GM13976 (cell line): ENCODE measurements around the gene SMYD4.

Source experiments
- DNase-seq: peaks from one replicate; pipeline ENCODE4 v3.0.0; 2012; ENCODE audit warnings: low spot score
- in situ Hi-C: fragments of 300-500 bp; cut with MboI; formaldehyde crosslinking; loops from one replicate; pipeline ENCODE4 v1.12.0; 2022; ENCODE audit warnings: low sequenced_read_pairs, mixed read lengths, inconsistent platforms; ENCODE audit not compliant: unreplicated experiment
- TF ChIP-seq, protein P1 (sequence below): IDR thresholded peaks from 2 replicates; pipeline ENCODE4 v1.5.1; 2012; ENCODE audit warnings: borderline replicate concordance, mild to moderate bottlenecking; ENCODE audit not compliant: insufficient read depth; ENCODE audit errors: extremely low read depth, missing control alignments, control extremely low read depth

SMYD4 gene

DNA sequence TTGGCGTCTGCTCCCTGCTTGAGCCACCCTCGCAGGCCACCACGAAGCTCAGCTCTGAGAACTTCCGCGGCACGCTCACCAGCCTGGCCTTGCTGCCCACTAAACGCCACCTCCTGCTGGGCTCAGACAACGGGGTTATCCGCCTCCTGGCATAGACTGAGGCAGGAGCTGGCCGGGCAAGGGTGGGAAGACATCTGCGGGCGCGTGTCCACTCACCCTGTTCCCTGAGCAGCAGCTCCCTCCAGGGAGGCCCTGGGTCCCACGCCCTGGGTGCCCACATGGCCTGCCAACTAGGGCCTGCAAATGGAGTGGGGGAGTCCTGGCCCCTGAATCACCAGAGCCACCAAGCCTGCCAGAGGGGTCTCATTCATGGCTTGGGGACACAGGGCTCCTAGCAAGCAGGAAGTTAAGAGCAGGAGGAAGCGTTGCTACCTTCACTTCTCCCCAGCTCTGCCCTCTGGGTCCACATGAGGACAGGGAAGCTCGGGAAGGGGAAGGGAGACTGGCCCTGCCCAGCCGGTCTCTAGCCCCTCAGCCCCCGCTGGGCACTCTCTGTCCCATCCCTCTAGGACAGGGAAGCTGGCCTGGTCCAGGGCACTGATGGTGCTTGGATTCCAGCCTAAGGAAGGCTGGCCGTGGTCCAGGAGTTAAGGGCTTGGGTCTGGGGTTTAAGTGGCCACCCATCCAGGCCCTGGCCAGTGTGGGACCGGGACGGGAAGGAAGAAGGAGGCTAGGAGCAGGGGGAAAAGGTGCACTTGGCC is 92.0 kb downstream of the SMYD4 start:
- in situ Hi-C loops, result no loop called here
- TF ChIP-seq, protein P1, sequence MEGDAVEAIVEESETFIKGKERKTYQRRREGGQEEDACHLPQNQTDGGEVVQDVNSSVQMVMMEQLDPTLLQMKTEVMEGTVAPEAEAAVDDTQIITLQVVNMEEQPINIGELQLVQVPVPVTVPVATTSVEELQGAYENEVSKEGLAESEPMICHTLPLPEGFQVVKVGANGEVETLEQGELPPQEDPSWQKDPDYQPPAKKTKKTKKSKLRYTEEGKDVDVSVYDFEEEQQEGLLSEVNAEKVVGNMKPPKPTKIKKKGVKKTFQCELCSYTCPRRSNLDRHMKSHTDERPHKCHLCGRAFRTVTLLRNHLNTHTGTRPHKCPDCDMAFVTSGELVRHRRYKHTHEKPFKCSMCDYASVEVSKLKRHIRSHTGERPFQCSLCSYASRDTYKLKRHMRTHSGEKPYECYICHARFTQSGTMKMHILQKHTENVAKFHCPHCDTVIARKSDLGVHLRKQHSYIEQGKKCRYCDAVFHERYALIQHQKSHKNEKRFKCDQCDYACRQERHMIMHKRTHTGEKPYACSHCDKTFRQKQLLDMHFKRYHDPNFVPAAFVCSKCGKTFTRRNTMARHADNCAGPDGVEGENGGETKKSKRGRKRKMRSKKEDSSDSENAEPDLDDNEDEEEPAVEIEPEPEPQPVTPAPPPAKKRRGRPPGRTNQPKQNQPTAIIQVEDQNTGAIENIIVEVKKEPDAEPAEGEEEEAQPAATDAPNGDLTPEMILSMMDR, result no peak
- DNase-seq, result no peak

DNA sequence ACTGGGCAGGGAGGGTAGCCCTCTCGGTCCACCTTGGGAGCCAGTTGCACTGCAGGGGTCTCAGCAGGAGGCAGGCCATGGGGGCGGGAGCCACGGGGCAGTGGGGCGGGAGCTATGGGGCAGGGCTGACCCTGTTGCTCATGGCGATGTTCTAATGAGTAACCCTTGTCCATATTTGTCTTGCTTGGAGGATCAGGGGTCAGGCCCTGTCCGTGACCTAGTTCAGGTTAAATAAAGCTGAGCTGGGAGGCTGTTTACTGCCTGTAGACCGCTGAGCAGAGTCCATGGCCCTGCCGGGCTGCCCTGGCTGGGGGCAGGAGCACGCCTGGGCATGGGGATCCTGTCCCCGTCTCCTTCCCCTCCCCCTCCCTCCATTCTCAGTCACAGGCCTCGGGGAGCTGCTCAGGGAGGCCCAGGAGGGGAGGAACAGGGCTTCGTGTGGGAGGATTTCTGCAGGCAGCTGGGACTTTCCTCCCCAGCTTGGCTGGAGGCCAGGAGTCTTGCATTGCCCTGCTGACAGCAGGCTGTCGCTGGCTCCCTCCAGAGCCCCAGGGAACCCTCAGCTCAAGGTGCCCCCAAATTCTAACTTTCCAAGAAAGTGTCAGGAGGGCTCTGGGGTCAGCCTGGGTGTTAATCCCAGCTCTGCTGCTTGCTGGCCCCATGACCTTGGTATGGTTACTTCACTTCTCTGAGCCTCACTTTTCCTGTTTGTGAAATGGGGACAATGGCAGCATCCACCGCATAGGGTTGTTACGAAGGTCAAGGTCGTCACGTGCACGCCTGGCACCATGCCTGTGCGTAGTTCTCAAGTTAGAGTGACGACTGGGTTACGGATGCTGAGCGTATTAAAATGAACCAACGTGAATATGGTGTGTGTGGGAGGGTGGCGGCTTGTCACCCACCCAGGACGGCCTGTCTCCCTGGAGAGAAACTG is 93.1 kb downstream of the SMYD4 start:
- in situ Hi-C loops, result no loop called here
- peak; percentile 95 for DNase-seq
- TF ChIP-seq, protein P1, result no peak

DNA sequence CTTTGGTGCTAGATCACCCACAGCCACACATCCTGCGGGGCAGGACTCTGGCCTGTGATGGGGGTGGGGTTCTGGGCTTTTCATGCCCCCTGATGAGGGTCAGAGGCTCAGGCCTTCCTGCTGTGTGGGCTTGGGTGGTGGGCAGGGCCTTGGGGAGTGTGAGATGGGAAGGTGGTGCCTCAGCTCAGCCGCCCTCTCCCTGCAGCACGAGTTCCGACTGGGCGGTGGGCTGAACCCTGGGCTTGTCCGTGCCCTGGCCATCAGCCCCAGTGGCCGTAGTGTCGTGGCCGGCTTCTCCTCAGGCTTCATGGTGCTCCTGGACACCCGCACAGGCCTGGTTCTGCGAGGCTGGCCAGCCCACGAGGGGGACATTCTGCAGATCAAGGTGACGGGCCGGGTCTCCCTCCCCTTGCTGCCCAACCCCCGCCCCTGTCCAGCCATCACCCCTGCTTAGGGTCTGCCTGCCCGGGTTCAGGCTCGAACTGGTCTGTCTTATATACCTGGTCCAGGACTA is 93.8 kb downstream of the SMYD4 start:
- TF ChIP-seq, protein P1, result no peak
- in situ Hi-C loops, result no loop called here
- no peak for DNase-seq

GRCh38 chr17:1735418-1735817 is 94.3 kb downstream of the SMYD4 start:
- DNase-seq, result no peak
- in situ Hi-C loops, result no loop called here
- TF ChIP-seq, protein P1, result no peak

- TF ChIP-seq, protein P1, result no peak
- DNase-seq, result no peak
- in situ Hi-C loops, result no loop called here
These were observed 95.9 kb downstream of the SMYD4 start for GRCh38 chr17:1733759-1734158.

GRCh38 chr17:1732833-1733321 is 96.8 kb downstream of the SMYD4 start:
- TF ChIP-seq, protein P1, result no peak
- no peak for DNase-seq
- in situ Hi-C loops, result no loop called here
